ENCODE results near the gene BACH2. TPM values are rescaled to one million over a fixed set of nuclear protein-coding genes. Genes with fewer than 3 reads are reported as not detected.
"Not testable (repeated sequence)": the region's sequence is repeated elsewhere in the genome, so short reads cannot be mapped to it uniquely, and the experiment has no call there.

The BACH2 gene
- total RNA-seq, 4 donors from 2014 or later, result 3.6 to 13.4 (median 7.5) TPM

DNA sequence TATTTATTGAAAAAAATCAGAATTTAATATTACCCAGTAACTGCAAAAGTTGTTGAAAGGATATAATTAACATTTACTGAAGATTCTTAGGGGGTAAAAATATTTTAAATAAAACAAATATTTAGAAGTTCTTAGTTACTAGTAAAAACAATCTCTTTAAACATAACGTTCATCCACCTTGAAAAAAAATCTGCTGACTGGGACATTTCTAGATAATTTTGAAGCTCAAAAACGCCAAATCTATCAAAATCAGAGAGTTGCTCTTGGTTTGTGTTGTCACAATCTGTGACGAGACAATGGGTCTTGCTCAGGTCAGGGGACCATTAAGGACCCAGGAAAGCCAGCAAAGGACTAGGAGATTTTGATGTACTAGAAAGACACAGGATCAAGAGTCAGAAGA, 177.0 kb downstream of the BACH2 start:
- peaks cover 19 to 24% of the 10 kb centered on the region in 2 donors for H3K4me1 ChIP-seq
- no peak overlapping the region for H3K4me3 ChIP-seq
- no peaks in the 10 kb centered on the region for H3K36me3 ChIP-seq
- intact Hi-C loops (cut with DNase I; ENCODE audit: low total_unique reads) (no loop called here), in situ Hi-C loops (cut with MboI; ENCODE audit: low sequenced_read_pairs in 4 of 4) (loop anchor here in 1 of 4 donors (25.0 kb wide), 1 partner anchor 168 kb away; the partner anchor contains the start of gene BACH2)
- no peaks in the 10 kb centered on the region for H3K27me3 ChIP-seq
- H3K27ac ChIP-seq, result no peak overlapping the region
- ATAC-seq, result no peak
- no peak for TF ChIP-seq POLR2A (IDR thresholded peaks at IDR 0.05)
- TF ChIP-seq, protein P1, sequence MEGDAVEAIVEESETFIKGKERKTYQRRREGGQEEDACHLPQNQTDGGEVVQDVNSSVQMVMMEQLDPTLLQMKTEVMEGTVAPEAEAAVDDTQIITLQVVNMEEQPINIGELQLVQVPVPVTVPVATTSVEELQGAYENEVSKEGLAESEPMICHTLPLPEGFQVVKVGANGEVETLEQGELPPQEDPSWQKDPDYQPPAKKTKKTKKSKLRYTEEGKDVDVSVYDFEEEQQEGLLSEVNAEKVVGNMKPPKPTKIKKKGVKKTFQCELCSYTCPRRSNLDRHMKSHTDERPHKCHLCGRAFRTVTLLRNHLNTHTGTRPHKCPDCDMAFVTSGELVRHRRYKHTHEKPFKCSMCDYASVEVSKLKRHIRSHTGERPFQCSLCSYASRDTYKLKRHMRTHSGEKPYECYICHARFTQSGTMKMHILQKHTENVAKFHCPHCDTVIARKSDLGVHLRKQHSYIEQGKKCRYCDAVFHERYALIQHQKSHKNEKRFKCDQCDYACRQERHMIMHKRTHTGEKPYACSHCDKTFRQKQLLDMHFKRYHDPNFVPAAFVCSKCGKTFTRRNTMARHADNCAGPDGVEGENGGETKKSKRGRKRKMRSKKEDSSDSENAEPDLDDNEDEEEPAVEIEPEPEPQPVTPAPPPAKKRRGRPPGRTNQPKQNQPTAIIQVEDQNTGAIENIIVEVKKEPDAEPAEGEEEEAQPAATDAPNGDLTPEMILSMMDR (IDR thresholded peaks at IDR 0.05 in 4 of 5, conservative IDR thresholded peaks at IDR 0.05 in 1 of 5), result no peak
- no peak for DNase-seq
- no peaks in the 10 kb centered on the region for H3K9me3 ChIP-seq

DNA sequence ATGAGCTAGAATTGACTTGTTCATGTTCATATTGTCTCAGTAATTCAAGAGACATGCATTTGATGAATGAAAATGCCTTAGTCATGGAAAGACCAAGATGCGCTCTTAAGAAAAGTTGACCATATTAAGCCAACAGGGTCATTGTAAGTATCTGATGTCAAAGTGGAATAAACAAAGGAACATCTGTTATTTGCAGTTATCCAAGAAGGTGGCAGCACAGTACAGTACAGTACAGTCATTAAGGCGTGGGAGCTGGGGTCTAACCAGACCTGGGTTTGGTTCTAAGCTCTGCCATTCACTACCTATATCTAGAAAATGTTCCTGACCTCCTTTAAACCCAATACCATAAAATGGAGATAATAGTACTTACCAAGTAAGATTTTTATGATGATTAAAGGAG, 178.1 kb downstream of the BACH2 start:
- Histone ChIP-seq H3K4me1 (peaks cover 17 to 24% of the 10 kb centered on the region in 2 donors), H3K36me3 (no peaks in the 10 kb centered on the region), H3K9me3 (no peaks in the 10 kb centered on the region), H3K4me3 (no peak overlapping the region), H3K27me3 (no peaks in the 10 kb centered on the region), H3K27ac (no peak overlapping the region)
- DNase-seq, result no peak
- intact Hi-C loops (cut with DNase I; ENCODE audit: low total_unique reads) (no loop called here), in situ Hi-C loops (cut with MboI; ENCODE audit: low sequenced_read_pairs in 4 of 4) (loop anchor here in 1 of 4 donors (25.0 kb wide), 1 partner anchor 169 kb away; the partner anchor contains the start of gene BACH2)
- no peak for TF ChIP-seq POLR2A (IDR thresholded peaks at IDR 0.05)
- TF ChIP-seq, protein P1 (IDR thresholded peaks at IDR 0.05 in 4 of 5, conservative IDR thresholded peaks at IDR 0.05 in 1 of 5), result no peak
- no peak for ATAC-seq

DNA sequence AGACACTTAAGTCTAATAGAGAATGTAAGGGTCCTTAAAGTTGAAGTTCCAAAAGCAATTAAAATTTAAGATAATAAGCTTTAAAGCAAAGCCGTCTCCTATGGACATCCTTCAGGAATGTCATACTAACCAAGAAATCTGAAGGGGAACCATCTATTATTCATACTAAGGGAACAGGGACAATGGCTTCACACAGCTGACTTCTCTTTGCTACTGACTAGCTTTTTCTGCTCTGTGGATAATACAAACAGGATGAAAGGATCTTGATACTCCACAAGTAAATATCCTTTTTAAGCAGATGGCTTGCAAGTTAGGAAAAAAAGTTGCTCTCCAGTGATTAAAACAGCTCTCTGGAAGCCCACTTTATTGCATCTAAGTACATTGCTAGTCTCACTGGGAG, 178.6 kb downstream of the BACH2 start:
- H3K4me3 ChIP-seq, result no peak overlapping the region
- no peak for DNase-seq
- intact Hi-C loops (cut with DNase I; ENCODE audit: low total_unique reads), result no loop called here
- in situ Hi-C loops (cut with MboI; ENCODE audit: low sequenced_read_pairs in 4 of 4), result loop anchor here in 1 of 4 donors (25.0 kb wide), 1 partner anchor 169 kb away; the partner anchor contains the start of gene BACH2
- H3K36me3 ChIP-seq, result no peaks in the 10 kb centered on the region
- no peaks in the 10 kb centered on the region for H3K27me3 ChIP-seq
- H3K9me3 ChIP-seq, result no peaks in the 10 kb centered on the region
- no peak overlapping the region for H3K27ac ChIP-seq
- TF ChIP-seq POLR2A (IDR thresholded peaks at IDR 0.05), result no peak
- TF ChIP-seq, protein P1 (IDR thresholded peaks at IDR 0.05 in 4 of 5, conservative IDR thresholded peaks at IDR 0.05 in 1 of 5), result no peak
- no peak for ATAC-seq
- H3K4me1 ChIP-seq, result peaks cover 17 to 24% of the 10 kb centered on the region in 2 donors

DNA sequence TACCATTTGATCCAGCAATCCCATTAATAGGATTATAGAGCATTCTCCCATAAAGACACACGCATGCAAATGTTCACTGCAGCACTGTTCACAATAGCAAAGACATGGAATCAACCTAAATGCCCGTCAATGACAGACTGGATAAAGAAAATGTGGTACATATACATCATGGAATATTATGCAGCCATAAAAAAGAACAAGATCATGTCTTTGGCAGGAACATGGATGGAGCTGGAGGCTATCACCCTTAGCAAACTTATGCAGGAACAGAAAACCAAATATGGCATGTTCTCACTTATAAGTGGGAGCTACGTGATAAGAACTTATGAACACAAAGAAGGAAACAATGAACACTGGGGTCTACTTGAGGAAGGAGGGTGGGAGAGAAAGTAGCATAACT, 180.5 kb downstream of the BACH2 start:
- H3K36me3 ChIP-seq; DNase-seq; ATAC-seq; H3K27me3 ChIP-seq; H3K27ac ChIP-seq; H3K4me3 ChIP-seq; intact Hi-C loops (cut with DNase I; ENCODE audit: low total_unique reads); H3K9me3 ChIP-seq: not testable (repeated sequence)
- in situ Hi-C loops (cut with MboI; ENCODE audit: low sequenced_read_pairs in 4 of 4), result loop anchor here in 1 of 4 donors (25.0 kb wide), 1 partner anchor 171 kb away; the partner anchor contains the start of gene BACH2
- H3K4me1 ChIP-seq, result peaks cover 4 to 13% of the 10 kb centered on the region in 2 donors

DNA sequence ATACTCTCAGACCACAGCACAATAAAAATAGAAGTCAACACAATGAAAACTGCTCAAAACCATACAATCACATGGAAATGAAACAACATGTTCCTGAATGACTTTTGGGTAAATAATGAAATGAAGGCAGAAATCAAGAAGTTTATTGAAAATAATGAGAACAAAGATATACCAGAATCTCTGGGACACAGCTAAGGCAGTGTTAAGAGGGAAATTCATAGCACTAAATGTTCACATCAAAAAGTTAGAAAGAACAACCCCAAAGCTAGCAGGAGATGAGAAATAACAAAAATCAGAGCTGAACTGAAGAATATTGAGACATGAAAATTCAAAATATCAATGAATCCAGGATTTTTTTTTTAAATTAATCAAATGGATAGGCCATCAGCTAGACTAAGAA, 183.3 kb downstream of the BACH2 start:
- Histone ChIP-seq H3K36me3 (no peaks in the 10 kb centered on the region), H3K9me3 (no peaks in the 10 kb centered on the region), H3K4me3 (no peak overlapping the region), H3K27me3 (no peaks in the 10 kb centered on the region), H3K4me1 (no peaks in the 10 kb centered on the region), H3K27ac (no peak overlapping the region)
- DNase-seq (no peak), ATAC-seq (no peak)
- intact Hi-C loops (cut with DNase I; ENCODE audit: low total_unique reads), result no loop called here
- in situ Hi-C loops (cut with MboI; ENCODE audit: low sequenced_read_pairs in 4 of 4), result loop anchor here in 1 of 4 donors (25.0 kb wide), 1 partner anchor 174 kb away; the partner anchor contains the start of gene BACH2
- TF ChIP-seq, protein P1 (IDR thresholded peaks at IDR 0.05 in 4 of 5, conservative IDR thresholded peaks at IDR 0.05 in 1 of 5), result no peak
- TF ChIP-seq POLR2A (IDR thresholded peaks at IDR 0.05), result no peak
